ENCODE measurements around the gene EPHA1. TPM values are rescaled to one million over a fixed set of nuclear protein-coding genes. Genes with fewer than 3 reads are reported as not detected.

EPHA1 gene
- total and polyA plus RNA-seq, 2 donors (not counting 1 experiment from before 2014, with no cell fraction given), result 0.39 to 0.49 TPM

GRCh38 chr7:143384148-143384547 is 24.5 kb downstream of the EPHA1 start:
- ChIA-PET POLR2A (interaction anchor here (0.8 to 1.2 kb wide), 2 partner anchors 96 to 121 kb away, joined by 3 to 4 read pairs; partner anchors contain the start of genes CASP2 and GSTK1), CTCF (interaction anchor here (0.8 to 2.0 kb wide), 7 partner anchors 9 to 744 kb away, joined by 3 to 6 read pairs (median 5); no protein-coding TSS in a partner anchor)
- H3K4me1 ChIP-seq (ENCODE audit: control insufficient read depth in 2 of 2, insufficient read depth in 2 of 2, low read length in 2 of 2), result peaks cover 43 to 59% of the 10 kb centered on the region in 2 donors
- H3K27ac Mint-ChIP-seq, result no peak overlapping the region
- H3K9me3 ChIP-seq (ENCODE audit: control extremely low read depth in 1 of 3, control insufficient read depth in 2 of 3, insufficient read depth in 1 of 3, low read length in 2 of 3), result no peaks in the 10 kb centered on the region
- ATAC-seq (ENCODE audit: low read depth), result no peak
- WGBS (ENCODE audit: insufficient coverage), result 88% methylated on average over 5 of the region's 5 CpGs
- H3K4me1 Mint-ChIP-seq, result peaks cover 12% of the 10 kb centered on the region
- DNase-seq, result no peak
- peaks cover 4% of the 10 kb centered on the region for H3K79me2 ChIP-seq (ENCODE audit: control insufficient read depth, insufficient read depth, low read length)
- H3K27me3 Mint-ChIP-seq, result no peaks in the 10 kb centered on the region
- intact Hi-C loops (cut with micrococcal nuclease), result loop anchor here (5.0 kb wide), 1 partner anchor 577 kb away; no protein-coding TSS in a partner anchor
- no peaks in the 10 kb centered on the region for H3K27me3 ChIP-seq (replicated peaks in 1 of 4; ENCODE audit: control extremely low read depth in 1 of 4, control insufficient read depth in 3 of 4, insufficient read depth in 4 of 4, low read length in 3 of 4)
- H3K9ac ChIP-seq (ENCODE audit: low read length), result no peak overlapping the region
- TF ChIP-seq CTCF (IDR thresholded peaks at IDR 0.05), result no peak
- peak overlapping the region; percentile 12 for H3K4me2 ChIP-seq (replicated peaks; ENCODE audit: low read depth, low read length, poor library complexity, severe bottlenecking)
- no peak overlapping the region for H3K27ac ChIP-seq (ENCODE audit: low read length in 2 of 2)
- H3K36me3 ChIP-seq (replicated peaks in 1 of 2; ENCODE audit: control extremely low read depth in 1 of 2, control insufficient read depth in 1 of 2, extremely low read depth in 1 of 2, insufficient read depth in 2 of 2, low read length in 1 of 2), result peaks cover 0 to 6% of the 10 kb centered on the region in 2 experiments
- no peak overlapping the region for H2AFZ ChIP-seq (ENCODE audit: insufficient read depth, low read depth, low read length, poor library complexity, severe bottlenecking)
- H3K4me3 Mint-ChIP-seq, result no peak overlapping the region
- H3K9me3 Mint-ChIP-seq (ENCODE audit: insufficient read depth), result no peaks in the 10 kb centered on the region
- H4K20me1 ChIP-seq (ENCODE audit: control insufficient read depth, insufficient read depth, low read length, poor library complexity, severe bottlenecking), result no peaks in the 10 kb centered on the region
- H3K4me3 ChIP-seq (ENCODE audit: control extremely low read depth in 1 of 5, extremely low read depth in 1 of 5, insufficient read depth in 1 of 5, low read depth in 2 of 5, low read length in 4 of 5), result peak overlapping the region in 1 of 5 experiments; percentile 0

- 100% methylated on average over 1 of the region's 1 CpG for WGBS (ENCODE audit: insufficient coverage)
- Histone ChIP-seq H3K4me3 (ENCODE audit: control extremely low read depth in 1 of 5, extremely low read depth in 1 of 5, insufficient read depth in 1 of 5, low read depth in 2 of 5, low read length in 4 of 5) (no peak overlapping the region), H3K27me3 (replicated peaks in 1 of 4; ENCODE audit: control extremely low read depth in 1 of 4, control insufficient read depth in 3 of 4, insufficient read depth in 4 of 4, low read length in 3 of 4) (no peaks in the 10 kb centered on the region), H4K20me1 (ENCODE audit: control insufficient read depth, insufficient read depth, low read length, poor library complexity, severe bottlenecking) (no peaks in the 10 kb centered on the region), H3K9me3 (ENCODE audit: control extremely low read depth in 1 of 3, control insufficient read depth in 2 of 3, insufficient read depth in 1 of 3, low read length in 2 of 3) (no peaks in the 10 kb centered on the region), H3K36me3 (replicated peaks in 1 of 2; ENCODE audit: control extremely low read depth in 1 of 2, control insufficient read depth in 1 of 2, extremely low read depth in 1 of 2, insufficient read depth in 2 of 2, low read length in 1 of 2) (peaks cover 0 to under 1% of the 10 kb centered on the region in 2 experiments), H3K4me2 (replicated peaks; ENCODE audit: low read depth, low read length, poor library complexity, severe bottlenecking) (no peak overlapping the region), H3K27ac (ENCODE audit: low read length in 2 of 2) (no peak overlapping the region), H3K4me1 (ENCODE audit: control insufficient read depth in 2 of 2, insufficient read depth in 2 of 2, low read length in 2 of 2) (peaks cover 44 to 60% of the 10 kb centered on the region in 2 donors), H3K9ac (ENCODE audit: low read length) (no peak overlapping the region), H2AFZ (ENCODE audit: insufficient read depth, low read depth, low read length, poor library complexity, severe bottlenecking) (no peak overlapping the region), H3K79me2 (ENCODE audit: control insufficient read depth, insufficient read depth, low read length) (peaks cover 4% of the 10 kb centered on the region)
- Mint-ChIP-seq H3K27ac (no peak overlapping the region), H3K4me3 (no peak overlapping the region), H3K4me1 (peaks cover 17% of the 10 kb centered on the region), H3K9me3 (ENCODE audit: insufficient read depth) (no peaks in the 10 kb centered on the region), H3K27me3 (no peaks in the 10 kb centered on the region)
- no peak for DNase-seq
- intact Hi-C loops (cut with micrococcal nuclease), result loop anchor here (5.0 kb wide), 1 partner anchor 576 kb away; no protein-coding TSS in a partner anchor
- ChIA-PET CTCF (interaction anchor here (1.3 to 2.0 kb wide), 3 partner anchors 9 to 745 kb away, joined by 4 to 6 read pairs (median 5); no protein-coding TSS in a partner anchor), POLR2A (interaction anchor here (0.8 to 1.2 kb wide), 2 partner anchors 95 to 120 kb away, joined by 3 to 4 read pairs; partner anchors contain the start of genes CASP2 and GSTK1)
- ATAC-seq (ENCODE audit: low read depth), result no peak
- no peak for TF ChIP-seq CTCF (IDR thresholded peaks at IDR 0.05)
- no peak for TF ChIP-seq EZH2 (IDR thresholded peaks at IDR 0.05; ENCODE audit: borderline replicate concordance, insufficient read depth, low read depth, low read length, poor library complexity, severe bottlenecking)
Measured at GRCh38 chr7:143383642-143383957, 25.1 kb downstream of the EPHA1 start.
